CD4-positive, alpha-beta memory T cell (primary cell): ENCODE measurements around the gene MFN2. TPM values are rescaled to one million over a fixed set of nuclear protein-coding genes. Genes with fewer than 3 reads are reported as not detected.

Experiments used
- CTCF ChIA-PET: fragments of 350-600 bp; sonication (Branson Sonifier 250); formaldehyde crosslinking; loops from one replicate; lab custom pipeline; 2021; ENCODE audit warnings: inconsistent platforms; ENCODE audit not compliant: partially characterized antibody; lab: Charles Lee
- POLR2A ChIA-PET: fragments of 350-600 bp; sonication (Branson Sonifier 250); formaldehyde crosslinking; loops from one replicate; lab custom pipeline; 2021; ENCODE audit not compliant: partially characterized antibody; lab: Charles Lee
- DNase-seq, 5 donors: peaks; one replicate each; pipeline versions ENCODE4 v3.0.0 to v3.0.0-alpha.2; 2020 to 2022; ENCODE audit warnings: mixed read lengths in 1 of 5
- H3K27ac ChIP-seq: one replicate; pipeline ENCODE4 v1.7.0; 2013; ENCODE audit warnings: low read depth, low read length
- H3K27me3 ChIP-seq: 2 replicates; pipeline ENCODE4 v1.7.0; 2013; ENCODE audit warnings: mild to moderate bottlenecking, low read length, moderate library complexity; ENCODE audit not compliant: insufficient read depth
- H3K36me3 ChIP-seq: 2 replicates; pipeline ENCODE4 v1.7.0; 2013; ENCODE audit warnings: mild to moderate bottlenecking, low read length, moderate library complexity; ENCODE audit not compliant: insufficient read depth
- H3K4me1 ChIP-seq: 2 replicates; pipeline ENCODE4 v1.7.0; 2013; ENCODE audit warnings: mild to moderate bottlenecking, low read length, moderate library complexity; ENCODE audit not compliant: insufficient read depth
- H3K4me3 ChIP-seq, 2 donors: one replicate each; pipeline ENCODE4 v1.7.0; 2013; ENCODE audit warnings: low read length in 2 of 2, mild to moderate bottlenecking in 1 of 2
- H3K9me3 ChIP-seq, 2 donors: one replicate each; pipeline ENCODE4 v1.7.0; 2013; ENCODE audit warnings: low read length in 2 of 2, control low read depth in 1 of 2; ENCODE audit not compliant: control insufficient read depth in 1 of 2
- H3K27ac Mint-ChIP-seq, 7 donors: one replicate each; pipeline ENCODE4 v1.8.0; 2020 to 2021; ENCODE audit warnings: mixed read lengths in 7 of 7, mild to moderate bottlenecking in 6 of 7, inconsistent platforms in 3 of 7, moderate library complexity in 3 of 7
- H3K27me3 Mint-ChIP-seq, 2 donors: one replicate each; pipeline ENCODE4 v1.8.0; 2020 to 2021; ENCODE audit warnings: mixed read lengths in 2 of 2
- H3K36me3 Mint-ChIP-seq, 2 donors: one replicate each; pipeline ENCODE4 v1.8.0; 2020 to 2021; ENCODE audit warnings: mixed read lengths in 2 of 2, inconsistent platforms in 1 of 2, mild to moderate bottlenecking in 1 of 2
- H3K4me1 Mint-ChIP-seq, 4 donors: one replicate each; pipeline ENCODE4 v1.8.0; 2020 to 2021; ENCODE audit warnings: mixed read lengths in 4 of 4, mild to moderate bottlenecking in 1 of 4
- H3K4me3 Mint-ChIP-seq, 8 donors: one replicate each; pipeline ENCODE4 v1.8.0; 2020 to 2021; ENCODE audit warnings: mixed read lengths in 8 of 8, mild to moderate bottlenecking in 7 of 8, moderate library complexity in 6 of 8, inconsistent platforms in 3 of 8
- H3K9me3 Mint-ChIP-seq, 8 donors: one replicate each; pipeline ENCODE4 v1.8.0; 2020 to 2021; ENCODE audit warnings: mixed read lengths in 8 of 8, mild to moderate bottlenecking in 5 of 8, inconsistent platforms in 3 of 8, moderate library complexity in 1 of 8
- intact Hi-C: fragments of 100-400 bp; cut with micrococcal nuclease; formaldehyde crosslinking; loops from one replicate; pipeline ENCODE4 v1.15.1; 2023
- polyA plus RNA-seq, 2 donors: library from polyadenylated mRNA; unstranded; fragments of 300-500 nt; fragmentation: Illumina TruSeq; gene quantifications; one replicate each; pipeline ENCODE4 v1.2.3, GENCODE V29; 2021
- total RNA-seq, 2 experiments: library from RNA; stranded (reverse); gene quantifications; one replicate each; pipeline ENCODE4 v1.2.3, GENCODE V29; 2021

The MFN2 gene
- total and polyA plus RNA-seq, 4 experiments from 2014 or later = 29.0 to 53.7 (median 36.8) TPM

DNA sequence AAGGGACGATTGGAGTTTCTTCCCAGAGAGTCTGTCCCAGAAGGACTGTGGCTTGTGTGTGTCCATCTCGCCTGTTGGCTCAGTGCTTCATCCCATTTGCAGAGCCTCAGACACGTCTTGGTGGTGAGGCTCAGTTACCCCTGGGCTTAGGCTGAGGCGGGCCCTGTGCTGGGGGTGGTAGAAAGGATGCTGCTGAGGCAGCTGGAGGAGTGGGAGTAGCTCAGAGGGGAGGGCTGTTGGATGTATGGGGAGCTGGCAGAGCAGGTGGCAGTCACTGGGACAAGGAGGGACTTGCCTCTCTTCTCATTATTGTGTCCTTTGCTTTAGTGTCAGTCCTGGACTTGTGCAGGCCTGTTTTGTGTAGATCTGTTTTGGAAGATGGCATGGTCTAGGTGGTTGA is 31.8 kb downstream of the MFN2 start:
- Mint-ChIP-seq H3K9me3 (no peaks in the 10 kb centered on the region), H3K27ac (peak overlapping the region in 1 of 7 donors; percentile 21), H3K27me3 (no peaks in the 10 kb centered on the region), H3K36me3 (peaks cover 24 to 53% of the 10 kb centered on the region in 2 donors), H3K4me3 (no peak overlapping the region), H3K4me1 (peaks cover 2 to 5% (median 4%) of the 10 kb centered on the region in 4 donors)
- H3K27ac ChIP-seq = no peak overlapping the region
- no peak overlapping the region for H3K4me3 ChIP-seq
- no peaks in the 10 kb centered on the region for H3K9me3 ChIP-seq
- no peaks in the 10 kb centered on the region for H3K4me1 ChIP-seq
- CTCF ChIA-PET = interaction anchor here (1.1 to 1.5 kb wide), 2 partner anchors 10 to 104 kb away, joined by 3 to 6 read pairs; no protein-coding TSS in a partner anchor
- no peaks in the 10 kb centered on the region for H3K27me3 ChIP-seq
- no peak for DNase-seq
- POLR2A ChIA-PET = no interaction called here
- H3K36me3 ChIP-seq = peaks cover 40% of the 10 kb centered on the region
- intact Hi-C loops = no loop called here

DNA sequence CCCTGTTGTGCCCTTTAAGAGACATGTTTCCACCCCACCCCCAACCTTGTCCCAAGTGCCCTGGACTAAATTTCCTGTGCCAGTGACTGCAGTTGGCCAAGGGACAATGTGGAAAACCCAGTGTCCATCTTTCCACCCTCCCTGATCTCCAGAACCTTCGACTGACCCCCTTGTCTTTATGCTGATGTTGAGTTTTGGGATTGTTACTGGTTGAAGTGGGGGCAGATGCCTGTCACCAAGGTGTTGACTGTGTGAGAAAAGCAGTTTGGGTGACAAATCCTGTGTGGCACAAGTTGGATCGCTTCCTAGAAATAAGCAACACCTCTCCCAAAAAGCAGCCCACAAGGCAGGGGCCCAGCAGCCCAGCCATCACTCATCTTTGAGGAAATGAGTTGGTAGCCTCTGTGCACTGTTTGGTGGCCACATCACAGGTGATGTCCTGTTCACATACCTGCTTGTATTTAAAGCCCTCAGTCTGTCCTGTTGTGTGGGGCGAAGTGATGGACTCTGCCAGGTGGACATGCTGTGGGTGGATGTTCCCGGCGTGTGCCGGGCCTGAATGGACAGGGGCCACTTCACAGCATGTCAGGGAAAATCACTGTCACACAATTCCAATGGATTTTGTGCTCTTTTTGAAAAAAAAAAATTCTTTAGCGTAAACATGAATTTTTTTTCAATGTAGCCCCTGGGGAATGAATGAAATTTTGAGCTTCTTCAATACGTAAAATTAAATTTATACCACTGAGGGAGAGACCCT is 32.5 kb downstream of the MFN2 start:
- no peak for DNase-seq
- ChIA-PET POLR2A (no interaction called here), CTCF (interaction anchor here (0.6 to 1.1 kb wide), 2 partner anchors 105 to 347 kb away, joined by 3 read pairs; no protein-coding TSS in a partner anchor)
- Mint-ChIP-seq H3K27ac (peak overlapping the region in 2 of 7 donors; percentile 21 to 76), H3K27me3 (no peaks in the 10 kb centered on the region), H3K4me3 (no peak overlapping the region), H3K4me1 (peaks cover 2 to 5% (median 4%) of the 10 kb centered on the region in 4 donors), H3K36me3 (peaks cover 17 to 47% of the 10 kb centered on the region in 2 donors), H3K9me3 (no peaks in the 10 kb centered on the region)
- peaks cover 34% of the 10 kb centered on the region for H3K36me3 ChIP-seq
- no peak overlapping the region for H3K4me3 ChIP-seq
- H3K27me3 ChIP-seq = no peaks in the 10 kb centered on the region
- H3K9me3 ChIP-seq = no peaks in the 10 kb centered on the region
- H3K27ac ChIP-seq = no peak overlapping the region
- intact Hi-C loops = no loop called here
- no peaks in the 10 kb centered on the region for H3K4me1 ChIP-seq

GRCh38 chr1:12014141-12014991 is 34.1 kb downstream of the MFN2 start:
- Mint-ChIP-seq H3K36me3 (peaks cover 14 to 45% of the 10 kb centered on the region in 2 donors), H3K4me3 (peak overlapping the region in 1 of 8 donors; percentile 54), H3K4me1 (peaks cover 2 to 10% (median 7%) of the 10 kb centered on the region in 4 donors), H3K27ac (peak overlapping the region in 6 of 7 donors; percentile 8 to 82 (median 33)), H3K9me3 (no peaks in the 10 kb centered on the region), H3K27me3 (no peaks in the 10 kb centered on the region)
- Histone ChIP-seq H3K4me1 (peaks cover 5% of the 10 kb centered on the region), H3K27me3 (no peaks in the 10 kb centered on the region), H3K4me3 (no peak overlapping the region), H3K27ac (no peak overlapping the region), H3K36me3 (peaks cover 31% of the 10 kb centered on the region), H3K9me3 (no peaks in the 10 kb centered on the region)
- DNase-seq = no peak
- ChIA-PET CTCF (no interaction called here), POLR2A (interaction anchor here (0.7 kb wide), 1 partner anchor 104 kb away, joined by 3 read pairs; no protein-coding TSS in a partner anchor)
- intact Hi-C loops = no loop called here

DNA sequence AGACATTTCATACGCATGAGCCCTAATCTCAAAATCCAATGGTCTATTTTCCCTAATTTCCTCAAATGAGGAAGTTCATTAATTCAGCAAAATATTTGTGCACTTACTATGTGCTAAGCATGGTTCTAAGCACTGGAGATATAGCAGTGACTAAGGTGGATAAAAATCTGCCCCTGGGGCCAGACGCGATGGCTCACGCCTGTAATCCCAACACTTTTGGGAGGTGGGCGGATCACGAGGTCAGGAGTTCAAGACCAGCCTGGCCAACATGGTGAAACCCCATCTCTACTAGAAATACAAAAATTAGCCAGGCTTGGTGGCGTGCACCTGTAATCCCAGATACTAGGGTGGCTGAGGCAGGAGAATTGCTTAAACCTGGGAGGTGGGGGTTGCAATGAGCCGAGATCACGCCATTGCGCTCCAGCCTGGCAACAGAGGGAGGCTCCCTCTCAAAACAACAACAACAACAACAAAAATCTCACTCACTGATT is 34.8 kb downstream of the MFN2 start:
- no peaks in the 10 kb centered on the region for H3K9me3 ChIP-seq
- no peaks in the 10 kb centered on the region for H3K27me3 ChIP-seq
- H3K36me3 Mint-ChIP-seq = peaks cover 9 to 41% of the 10 kb centered on the region in 2 donors
- ChIA-PET CTCF (no interaction called here), POLR2A (no interaction called here)
- no peak overlapping the region for H3K4me3 Mint-ChIP-seq
- peaks cover 8% of the 10 kb centered on the region for H3K4me1 ChIP-seq
- H3K4me1 Mint-ChIP-seq = peaks cover 5 to 15% (median 10%) of the 10 kb centered on the region in 4 donors
- intact Hi-C loops = no loop called here
- H3K27me3 Mint-ChIP-seq = no peaks in the 10 kb centered on the region
- no peaks in the 10 kb centered on the region for H3K9me3 Mint-ChIP-seq
- peaks cover 26% of the 10 kb centered on the region for H3K36me3 ChIP-seq
- no peak overlapping the region for H3K4me3 ChIP-seq
- no peak overlapping the region for H3K27ac Mint-ChIP-seq
- DNase-seq = no peak
- no peak overlapping the region for H3K27ac ChIP-seq

DNA sequence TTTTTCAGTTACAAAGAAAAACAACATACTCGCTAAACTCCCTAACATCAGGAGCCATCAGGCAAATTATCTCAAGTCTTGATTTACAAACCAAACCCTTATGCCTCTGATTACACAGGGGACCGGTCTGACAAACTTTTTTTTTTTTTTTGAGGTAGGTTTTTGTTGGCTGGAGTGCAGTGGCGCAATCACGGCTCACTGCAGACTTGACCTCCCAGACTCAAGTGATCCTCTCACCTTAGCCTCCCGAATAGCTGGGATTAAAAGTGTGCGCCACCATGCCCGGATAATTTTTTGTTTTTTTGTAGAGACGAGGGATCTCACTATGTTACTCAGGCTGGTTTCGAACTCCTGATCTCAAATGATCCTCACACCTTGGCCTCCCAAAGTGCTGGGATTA is 35.3 kb downstream of the MFN2 start:
- POLR2A ChIA-PET = no interaction called here
- peaks cover 8 to 19% (median 14%) of the 10 kb centered on the region in 4 donors for H3K4me1 Mint-ChIP-seq
- H3K4me3 Mint-ChIP-seq = no peak overlapping the region
- peaks cover 22% of the 10 kb centered on the region for H3K36me3 ChIP-seq
- H3K9me3 ChIP-seq = no peaks in the 10 kb centered on the region
- no peak overlapping the region for H3K27ac Mint-ChIP-seq
- H3K9me3 Mint-ChIP-seq = no peaks in the 10 kb centered on the region
- H3K4me3 ChIP-seq = no peak overlapping the region
- peaks cover 13% of the 10 kb centered on the region for H3K4me1 ChIP-seq
- no peaks in the 10 kb centered on the region for H3K27me3 ChIP-seq
- H3K27ac ChIP-seq = no peak overlapping the region
- H3K27me3 Mint-ChIP-seq = no peaks in the 10 kb centered on the region
- CTCF ChIA-PET = no interaction called here
- no peak for DNase-seq
- H3K36me3 Mint-ChIP-seq = peaks cover 9 to 37% of the 10 kb centered on the region in 2 donors
- intact Hi-C loops = no loop called here

GRCh38 chr1:12016182-12016581 is 35.9 kb downstream of the MFN2 start:
- H3K4me1 ChIP-seq = peaks cover 17% of the 10 kb centered on the region
- H3K27me3 ChIP-seq = no peaks in the 10 kb centered on the region
- ChIA-PET CTCF (interaction anchor here (0.9 kb wide), 1 partner anchor 36 kb away, joined by 4 read pairs; the partner anchor contains the start of gene MFN2), POLR2A (interaction anchor here (0.7 kb wide), 1 partner anchor 19 kb away, joined by 5 read pairs; no protein-coding TSS in a partner anchor)
- Mint-ChIP-seq H3K27me3 (no peaks in the 10 kb centered on the region), H3K4me1 (peaks cover 8 to 24% (median 15%) of the 10 kb centered on the region in 4 donors), H3K27ac (peak overlapping the region in 1 of 7 donors; percentile 66), H3K9me3 (no peaks in the 10 kb centered on the region), H3K36me3 (peaks cover 9 to 32% of the 10 kb centered on the region in 2 donors), H3K4me3 (no peak overlapping the region)
- H3K36me3 ChIP-seq = peaks cover 15% of the 10 kb centered on the region
- intact Hi-C loops = no loop called here
- H3K4me3 ChIP-seq = no peak overlapping the region
- no peak for DNase-seq
- H3K9me3 ChIP-seq = no peaks in the 10 kb centered on the region
- no peak overlapping the region for H3K27ac ChIP-seq
